Measurements from ENCODE around the gene GYS2. TPM values are rescaled to one million over a fixed set of nuclear protein-coding genes. Genes with fewer than 3 reads are reported as not detected.

Gene GYS2
- total and polyA plus RNA-seq, 4 donors, result 15.5 to 86.8 (median 34.1) TPM

- H3K4me3 ChIP-seq (ENCODE audit: low read depth in 1 of 3, low read length in 3 of 3), result no peak overlapping the region
- no peak for DNase-seq (ENCODE audit: low spot score)
- TF ChIP-seq HNF4A (conservative IDR thresholded peaks at IDR 0.05), result no peak
- no peak for TF ChIP-seq RXRA (IDR thresholded peaks at IDR 0.05)
- no peak for TF ChIP-seq REST (IDR thresholded peaks at IDR 0.05)
- no peak for TF ChIP-seq FOXA2 (IDR thresholded peaks at IDR 0.05)
- no peak for TF ChIP-seq FOXA1 (IDR thresholded peaks at IDR 0.05)
- no peak for TF ChIP-seq MAX (IDR thresholded peaks at IDR 0.05)
- TF ChIP-seq HNF4G (IDR thresholded peaks at IDR 0.05), result no peak
- TF ChIP-seq ZBTB33 (IDR thresholded peaks at IDR 0.05), result no peak
- no peak for TF ChIP-seq SP1 (IDR thresholded peaks at IDR 0.05)
- no peak for TF ChIP-seq YY1 (IDR thresholded peaks at IDR 0.05)
- no peak for TF ChIP-seq NR2F2 (IDR thresholded peaks at IDR 0.05)
- TF ChIP-seq ATF3 (IDR thresholded peaks at IDR 0.05), result no peak
- TF ChIP-seq EGR1 (IDR thresholded peaks at IDR 0.05; ENCODE audit: low read depth in 2 of 2), result no peak
- TF ChIP-seq JUND (IDR thresholded peaks at IDR 0.05), result no peak
- no peak for TF ChIP-seq GABPA (IDR thresholded peaks at IDR 0.05 in 1 of 2, conservative IDR thresholded peaks at IDR 0.05 in 1 of 2)
- TF ChIP-seq TAF1 (conservative IDR thresholded peaks at IDR 0.05), result no peak
- TF ChIP-seq CTCF (IDR thresholded peaks at IDR 0.05; ENCODE audit: low read depth, low read length, missing input control), result no peak
- TF ChIP-seq RAD21 (IDR thresholded peaks at IDR 0.05), result no peak
- no peak overlapping the region for H3K9ac ChIP-seq (ENCODE audit: low read depth in 1 of 2, low read length in 2 of 2)
- H3K9me3 ChIP-seq (ENCODE audit: control insufficient read depth in 4 of 4, low read length in 3 of 4), result no peaks in the 10 kb centered on the region
- no peaks in the 10 kb centered on the region for H3K27me3 ChIP-seq (ENCODE audit: control insufficient read depth in 4 of 4, insufficient read depth in 4 of 4, low read length in 3 of 4)
- peaks cover 0 to 4% (median 0%) of the 10 kb centered on the region in 4 donors for H3K36me3 ChIP-seq (ENCODE audit: control insufficient read depth in 4 of 4, insufficient read depth in 3 of 4, low read depth in 1 of 4, low read length in 3 of 4)
- no peak overlapping the region for H3K27ac ChIP-seq (ENCODE audit: low read depth in 1 of 2, low read length in 2 of 2)
- H3K4me1 ChIP-seq (ENCODE audit: control insufficient read depth in 4 of 4, insufficient read depth in 4 of 4, low read length in 3 of 4), result no peaks in the 10 kb centered on the region
- WGBS, result 98% methylated on average over 1 of the region's 1 CpG
Observed at GRCh38 chr12:21651821-21652220, 47.2 kb upstream of the GYS2 start.

All from liver (tissue), 9 donors.